HG03175 (cell line): Measurements from ENCODE around the gene CLBA1.
"Not testable (repeated sequence)": the region's sequence is repeated elsewhere in the genome, so short reads cannot be mapped to it uniquely, and the experiment has no call there.

ENCODE experiments used
- ATAC-seq: cut with Tn5 transposase; IDR thresholded peaks from one replicate; pipeline ENCODE4 v1.9.1; 2021; ENCODE audit warnings: mild to moderate bottlenecking, moderate library complexity; ENCODE audit not compliant: unreplicated experiment

CLBA1 gene

DNA sequence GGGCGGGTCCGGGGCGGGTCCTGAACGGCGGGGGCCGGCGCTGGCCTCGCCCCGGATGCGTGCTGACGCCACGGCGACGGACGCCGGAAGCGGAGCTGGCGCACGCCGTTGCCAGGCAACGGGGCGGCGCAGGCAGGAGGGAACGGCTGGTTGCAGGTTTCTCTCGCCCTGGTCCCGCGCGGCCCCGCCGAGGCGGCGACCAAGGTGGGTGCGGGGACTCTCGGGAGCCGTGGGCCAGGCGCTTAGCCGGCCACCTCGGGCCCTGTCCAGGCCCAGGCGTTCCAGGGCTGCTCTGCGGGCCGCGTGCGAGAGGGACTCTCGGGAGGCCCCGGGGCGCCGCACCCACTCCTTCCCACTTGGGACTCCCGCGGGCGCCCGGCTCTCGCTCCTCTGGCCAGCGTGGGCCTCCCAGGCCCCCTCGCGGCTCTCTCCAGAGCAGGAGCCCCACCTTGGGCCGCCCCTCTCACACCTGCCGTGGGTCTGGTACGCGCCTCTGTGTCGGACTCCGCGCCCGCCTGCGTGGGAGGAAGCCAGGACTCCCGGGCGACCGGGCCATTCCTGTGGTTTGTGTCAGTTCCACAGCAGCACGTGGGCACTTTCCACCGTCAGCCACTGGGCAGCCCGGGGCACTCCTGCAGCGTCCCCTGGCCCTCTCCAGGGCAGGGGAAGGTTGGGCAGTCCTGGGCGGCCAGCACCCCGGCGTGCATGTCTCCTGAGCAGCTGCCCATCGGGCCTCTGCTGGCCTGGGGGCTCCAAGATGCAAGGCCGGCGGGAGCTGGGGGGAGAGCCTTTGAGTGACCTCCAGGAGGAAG is at the start of gene CLBA1:
Gene CLBA1 (plus strand): TSS at position 114 of the 812 bp plus-strand sequence. CDS start 644 bp downstream, at position 758.
- peak; percentile 95 for ATAC-seq

DNA sequence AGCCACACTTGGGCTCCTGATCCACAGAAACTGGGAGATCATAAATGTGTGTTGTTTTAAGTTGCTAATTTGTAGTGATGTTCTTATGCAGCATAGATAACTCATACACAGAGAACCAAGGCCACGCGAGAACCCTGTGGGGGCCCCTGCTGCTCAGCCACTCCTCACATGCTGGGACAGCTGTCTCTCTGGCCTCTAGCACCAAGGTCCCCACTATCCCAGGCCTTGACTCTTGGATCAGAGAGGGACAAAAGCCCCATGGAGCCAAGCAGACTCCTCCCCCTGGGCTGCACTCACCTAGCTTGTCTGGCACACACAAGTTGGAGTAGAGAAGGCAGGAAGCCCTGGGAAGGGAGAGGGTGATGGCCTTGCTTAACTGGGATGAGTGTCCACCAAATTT is 49.6 kb upstream of the CLBA1 start:
- no peak for ATAC-seq

DNA sequence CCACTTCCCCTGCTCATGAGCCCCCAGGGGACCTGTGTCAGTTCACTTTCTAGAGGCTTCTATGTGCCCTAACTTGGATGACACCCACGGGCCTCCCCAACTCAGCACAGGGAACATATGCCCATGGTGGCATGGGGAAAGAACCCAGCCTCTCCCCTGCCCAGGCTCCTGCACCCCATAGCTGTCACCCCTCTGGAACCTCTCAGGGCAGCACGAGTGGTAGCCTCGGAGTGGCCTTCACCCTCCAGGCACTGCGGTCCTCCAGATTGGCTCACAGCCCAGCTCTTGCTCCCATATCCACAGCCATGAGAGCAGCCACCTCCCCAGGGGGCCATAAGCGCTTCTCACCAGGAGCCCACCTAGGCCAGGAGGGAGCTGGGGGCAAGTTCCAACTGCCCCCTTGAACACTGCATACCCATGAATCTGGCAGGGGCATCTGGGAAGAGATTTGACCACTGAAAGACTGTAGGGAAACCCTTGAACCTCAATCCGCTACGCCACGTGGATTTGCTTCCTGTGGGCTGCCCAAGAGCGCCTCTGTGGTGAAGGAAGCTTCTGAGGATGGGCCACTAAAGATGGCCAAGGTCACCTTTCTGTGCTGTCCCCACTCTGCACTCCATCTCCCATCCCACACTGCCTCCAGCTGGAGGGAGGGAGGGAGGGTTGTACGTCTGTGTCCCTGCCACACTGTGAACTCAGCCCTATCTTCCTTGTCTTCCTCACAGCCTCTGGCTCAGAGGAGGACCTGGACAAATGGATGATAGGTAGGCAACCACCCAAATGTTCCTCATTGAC is 49.0 kb upstream of the CLBA1 start:
- no peak for ATAC-seq

GRCh38 chr14:104937161-104937560 is 48.4 kb upstream of the CLBA1 start:
- ATAC-seq: no peak

DNA sequence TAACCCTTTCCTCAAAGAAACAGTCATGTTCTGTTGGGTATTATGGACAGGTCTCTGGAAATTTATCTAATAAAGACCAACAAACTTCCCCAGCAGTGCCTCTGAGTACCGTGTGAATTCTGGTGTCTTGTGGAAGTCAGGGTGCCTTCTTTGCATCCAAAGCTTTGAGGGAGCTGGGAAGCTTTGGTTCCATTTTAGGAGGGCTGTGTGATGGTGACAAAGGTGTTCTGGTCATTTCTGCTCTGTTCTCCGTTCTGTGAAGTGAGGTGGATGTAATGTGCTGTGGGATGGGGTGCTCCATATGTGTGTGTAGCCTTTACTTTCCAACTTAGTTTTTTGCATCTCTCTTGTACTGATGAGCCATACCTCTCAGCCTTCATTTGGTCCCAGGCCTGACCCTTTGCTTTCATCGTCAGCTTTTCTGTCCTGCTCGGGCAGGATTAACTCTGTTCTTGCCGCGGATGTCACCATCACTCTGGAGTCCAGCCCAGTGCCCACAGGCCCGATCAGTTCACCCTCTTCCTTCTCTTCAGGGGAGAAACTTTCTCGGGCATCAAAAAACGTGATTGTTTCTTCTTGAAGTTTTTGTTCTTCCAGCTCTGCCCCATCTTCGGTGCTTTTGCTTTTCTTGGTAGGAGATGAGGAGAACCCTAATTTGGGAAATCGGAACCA is 47.8 kb upstream of the CLBA1 start:
- ATAC-seq: no peak

DNA sequence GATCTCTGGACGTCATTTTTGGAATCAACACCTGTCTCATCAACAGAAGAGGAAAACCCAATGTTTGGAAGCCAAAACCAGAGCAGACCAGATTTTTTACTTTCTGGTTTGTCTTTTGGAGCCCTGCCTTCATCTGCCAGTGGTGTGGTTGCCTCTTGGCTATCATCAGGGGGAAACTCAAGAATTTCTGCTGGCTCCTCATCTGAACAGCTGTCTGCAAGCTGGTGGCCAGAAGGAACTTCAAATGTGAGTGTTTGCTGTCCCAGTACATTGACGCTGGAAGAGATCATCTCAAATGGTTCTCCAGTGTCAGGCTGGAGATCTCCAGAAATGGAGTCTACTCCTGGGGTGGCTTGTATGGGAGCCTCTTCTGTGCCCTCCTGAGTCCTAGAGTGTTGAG is 47.2 kb upstream of the CLBA1 start:
- ATAC-seq: no peak

GRCh38 chr14:104938960-104939359 is 46.6 kb upstream of the CLBA1 start:
- ATAC-seq: no peak

- ATAC-seq: no peak
Measured at GRCh38 chr14:104939666-104940410, 45.8 kb upstream of the CLBA1 start.

- ATAC-seq: no peak
Measured at GRCh38 chr14:104940526-104941150, 45.0 kb upstream of the CLBA1 start.

DNA sequence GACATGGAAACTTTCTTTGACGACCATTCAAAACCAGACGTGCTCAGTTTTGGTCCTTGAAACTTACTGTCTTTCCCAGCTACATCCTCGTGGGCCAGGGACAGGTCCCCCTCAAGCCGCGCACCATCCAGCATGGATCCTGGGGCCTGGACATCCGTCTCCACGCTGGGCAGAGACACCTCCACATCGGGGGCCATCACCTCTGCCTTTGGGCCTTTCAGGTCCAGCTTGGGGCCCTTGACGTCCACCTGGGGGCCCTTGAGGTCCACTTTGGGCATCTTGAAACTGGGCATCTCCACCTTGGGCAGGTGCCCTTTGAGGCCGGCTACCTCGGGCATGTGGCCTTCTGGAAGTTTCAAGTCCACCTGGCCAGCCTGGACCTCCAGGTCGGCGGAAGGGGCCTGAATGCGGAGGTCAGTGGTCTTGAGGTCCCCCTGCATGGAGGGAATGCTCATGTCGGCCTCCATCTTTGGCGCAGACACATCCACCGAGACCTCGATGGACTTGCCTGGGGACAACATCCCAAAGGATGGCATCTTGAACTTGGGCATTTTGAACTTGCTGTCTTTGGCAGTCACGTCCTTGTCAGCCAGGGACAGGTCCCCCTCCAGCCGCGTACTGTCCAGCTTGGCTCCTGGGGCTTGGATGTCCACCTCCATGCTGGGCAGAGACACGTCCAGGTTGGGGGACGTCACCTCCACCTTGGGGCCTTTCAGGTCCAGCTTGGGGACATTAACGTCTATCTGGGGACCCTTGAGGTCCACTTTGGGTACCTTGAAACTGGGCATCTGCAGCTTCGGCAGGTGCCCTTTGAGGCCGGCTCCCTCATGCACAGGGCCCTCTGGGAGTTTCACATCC is 43.9 kb upstream of the CLBA1 start:
- ATAC-seq: no peak

DNA sequence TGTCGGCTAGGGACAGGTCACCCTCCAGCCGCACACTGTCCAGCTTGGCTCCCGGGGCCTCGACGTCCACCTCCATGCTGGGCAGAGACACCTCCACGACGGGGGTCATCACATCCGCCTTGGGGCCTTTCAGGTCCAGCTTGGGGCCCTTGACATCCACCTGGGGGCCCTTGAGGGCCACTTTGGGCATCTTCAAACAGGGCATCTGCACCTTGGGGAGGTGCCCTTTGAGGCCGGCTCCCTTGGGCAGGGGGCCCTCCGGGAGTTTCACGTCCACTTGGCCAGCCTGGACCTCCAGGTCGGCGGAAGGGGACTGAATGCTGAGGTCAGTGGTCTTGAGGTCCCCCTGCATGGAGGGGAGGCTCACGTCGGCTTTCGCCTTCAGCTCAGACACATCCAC is 43.0 kb upstream of the CLBA1 start:
- ATAC-seq: no peak

DNA sequence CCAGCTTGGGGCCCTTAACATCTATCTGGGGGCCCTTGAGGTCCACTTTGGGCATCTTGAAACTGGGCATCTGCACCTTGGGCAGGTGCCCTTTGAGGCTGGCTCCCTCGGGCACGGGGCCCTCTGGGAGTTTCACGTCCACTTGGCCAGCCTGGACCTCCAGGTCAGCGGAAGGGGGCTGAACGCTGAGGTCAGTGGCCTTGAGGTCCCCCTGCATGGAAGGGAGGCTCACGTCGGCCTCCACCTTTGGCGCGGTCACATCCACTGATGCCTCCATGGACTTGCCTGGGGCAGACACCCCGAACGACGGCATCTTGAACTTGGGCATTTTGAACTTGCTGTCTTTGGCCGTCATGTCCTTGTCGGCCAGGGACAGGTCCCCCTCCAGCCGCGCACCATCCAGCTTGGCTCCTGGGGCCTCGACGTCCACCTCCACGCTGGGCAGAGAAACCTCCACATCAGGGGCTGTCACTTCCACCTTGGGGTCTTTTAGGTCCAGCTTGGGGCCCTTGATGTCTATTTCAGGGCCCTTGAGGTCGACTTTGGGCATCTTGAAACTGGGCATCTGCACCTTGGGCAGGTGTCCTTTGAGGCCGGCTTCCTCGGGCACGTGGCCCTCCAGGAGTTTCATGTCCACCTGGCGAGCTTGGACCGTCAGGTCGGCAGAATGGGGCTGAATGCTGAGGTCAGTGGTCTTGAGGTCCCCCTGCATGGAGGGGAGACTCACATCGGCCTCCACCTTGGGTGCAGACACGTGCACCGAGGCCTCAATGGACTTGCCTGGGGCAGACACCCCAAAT is 42.2 kb upstream of the CLBA1 start:
- ATAC-seq: not testable (repeated sequence)

- ATAC-seq: not testable (repeated sequence)
Measured at GRCh38 chr14:104944016-104944308, 41.6 kb upstream of the CLBA1 start.

- ATAC-seq: not testable (repeated sequence)
Measured at GRCh38 chr14:104944436-104945205, 41.0 kb upstream of the CLBA1 start.

GRCh38 chr14:104945266-104945665 is 40.3 kb upstream of the CLBA1 start:
- not testable (repeated sequence) for ATAC-seq

DNA sequence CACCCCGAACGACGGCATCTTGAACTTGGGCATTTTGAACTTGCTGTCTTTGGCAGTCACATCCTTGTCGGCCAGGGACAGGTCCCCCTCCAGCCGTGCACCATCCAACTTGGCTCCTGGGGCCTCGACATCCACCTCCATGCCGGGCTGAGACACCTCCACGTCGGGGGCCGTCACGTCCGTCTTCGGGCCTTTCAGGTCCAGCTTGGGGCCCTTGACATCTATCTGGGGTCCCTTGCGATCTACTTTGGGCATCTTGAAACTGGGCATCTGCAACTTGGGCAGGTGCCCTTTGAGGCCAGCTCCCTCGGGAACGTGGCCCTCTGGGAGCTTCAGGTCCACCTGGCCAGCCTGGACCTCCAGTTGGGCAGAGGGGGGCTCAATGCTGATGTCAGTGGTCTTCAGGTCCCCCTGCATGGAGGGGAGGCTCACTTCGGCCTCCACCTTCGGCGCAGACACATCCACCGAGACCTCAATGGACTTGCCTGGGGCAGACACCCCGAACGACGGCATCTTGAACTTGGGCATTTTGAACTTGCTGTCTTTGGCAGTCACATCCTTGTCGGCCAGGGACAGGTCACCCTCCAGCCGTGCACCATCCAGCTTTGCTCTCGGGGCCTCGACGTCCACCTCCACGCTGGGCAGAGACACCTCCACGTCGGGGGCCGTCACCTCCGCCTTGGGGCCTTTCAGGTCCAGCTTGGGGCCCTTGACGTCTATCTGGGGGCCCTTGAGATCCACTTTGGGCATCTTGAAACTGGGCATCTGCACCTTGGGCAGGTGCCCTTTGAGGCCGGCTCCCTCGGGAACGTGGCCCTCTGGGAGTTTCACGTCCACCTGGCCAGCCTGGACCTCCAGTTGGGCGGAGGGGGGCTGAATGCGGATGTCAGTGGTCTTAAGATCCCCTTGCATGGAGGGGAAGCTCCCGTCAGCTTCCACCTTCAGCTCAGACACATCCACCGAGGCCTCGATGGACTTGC is 39.3 kb upstream of the CLBA1 start:
- not testable (repeated sequence) for ATAC-seq

GRCh38 chr14:104947201-104947600 is 38.4 kb upstream of the CLBA1 start:
- ATAC-seq: not testable (repeated sequence)
